SH-SY5Y (cell line): ENCODE results near the gene CHRNA4.

Source experiments
- GATA2 ChIP-seq: IDR thresholded peaks from 2 replicates; pipeline ENCODE4 v1.6.1; 2011; ENCODE audit warnings: mild to moderate bottlenecking, low read depth, low read length
- GATA3 ChIP-seq: IDR thresholded peaks from 2 replicates; pipeline ENCODE4 v1.6.1; 2011; ENCODE audit warnings: low read depth, mild to moderate bottlenecking, low read length, moderate library complexity

- TF ChIP-seq GATA2 (no peak), GATA3 (no peak)
These were observed 37.7 kb downstream of the CHRNA4 start for GRCh38 chr20:63323357-63323981.
